Measurements from ENCODE around the gene NKIRAS1. TPM values are rescaled to one million over a fixed set of nuclear protein-coding genes. Genes with fewer than 3 reads are reported as not detected.

The NKIRAS1 gene
- polyA plus RNA-seq, 3 donors = 0.69 to 2.0 (median 1.9) TPM

GRCh38 chr3:23911397-23911796 lies 5.4 kb downstream of the NKIRAS1 start:
- Mint-ChIP-seq H3K4me3 (no peak overlapping the region), H3K4me1 (peaks cover 16% of the 10 kb centered on the region), H3K27ac (no peak overlapping the region), H3K36me3 (peaks cover 6 to 13% of the 10 kb centered on the region in 2 donors), H3K27me3 (ENCODE audit: low read depth in 3 of 3) (peaks cover 7 to 10% (median 10%) of the 10 kb centered on the region in 3 donors), H3K9me3 (no peaks in the 10 kb centered on the region)
- H4K20me1 ChIP-seq (ENCODE audit: insufficient read depth, low read length) = no peaks in the 10 kb centered on the region
- no peak overlapping the region for H3K9ac ChIP-seq (ENCODE audit: insufficient read depth, low read length, poor library complexity, severe bottlenecking)
- no peaks in the 10 kb centered on the region for H3K27me3 ChIP-seq (ENCODE audit: control insufficient read depth in 2 of 2, insufficient read depth in 2 of 2, low read length in 2 of 2)
- DNase-seq = no peak
- intact Hi-C loops (cut with micrococcal nuclease) = loop anchor here in 1 of 2 donors (10.0 kb wide), 1 partner anchor 53 kb away; no protein-coding TSS in a partner anchor
- TF ChIP-seq, protein P1, sequence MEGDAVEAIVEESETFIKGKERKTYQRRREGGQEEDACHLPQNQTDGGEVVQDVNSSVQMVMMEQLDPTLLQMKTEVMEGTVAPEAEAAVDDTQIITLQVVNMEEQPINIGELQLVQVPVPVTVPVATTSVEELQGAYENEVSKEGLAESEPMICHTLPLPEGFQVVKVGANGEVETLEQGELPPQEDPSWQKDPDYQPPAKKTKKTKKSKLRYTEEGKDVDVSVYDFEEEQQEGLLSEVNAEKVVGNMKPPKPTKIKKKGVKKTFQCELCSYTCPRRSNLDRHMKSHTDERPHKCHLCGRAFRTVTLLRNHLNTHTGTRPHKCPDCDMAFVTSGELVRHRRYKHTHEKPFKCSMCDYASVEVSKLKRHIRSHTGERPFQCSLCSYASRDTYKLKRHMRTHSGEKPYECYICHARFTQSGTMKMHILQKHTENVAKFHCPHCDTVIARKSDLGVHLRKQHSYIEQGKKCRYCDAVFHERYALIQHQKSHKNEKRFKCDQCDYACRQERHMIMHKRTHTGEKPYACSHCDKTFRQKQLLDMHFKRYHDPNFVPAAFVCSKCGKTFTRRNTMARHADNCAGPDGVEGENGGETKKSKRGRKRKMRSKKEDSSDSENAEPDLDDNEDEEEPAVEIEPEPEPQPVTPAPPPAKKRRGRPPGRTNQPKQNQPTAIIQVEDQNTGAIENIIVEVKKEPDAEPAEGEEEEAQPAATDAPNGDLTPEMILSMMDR (IDR thresholded peaks at IDR 0.05) = no peak
- peaks cover 13 to 14% of the 10 kb centered on the region in 2 donors for H3K4me1 ChIP-seq (ENCODE audit: control insufficient read depth in 1 of 2, insufficient read depth in 2 of 2, low read length in 2 of 2)
- H3K4me3 ChIP-seq (replicated peaks in 1 of 3; ENCODE audit: low read depth in 2 of 3, low read length in 3 of 3) = no peak overlapping the region
- H3K27ac ChIP-seq (ENCODE audit: low read depth in 1 of 2, low read length in 2 of 2) = no peak overlapping the region
- no peaks in the 10 kb centered on the region for H3K9me3 ChIP-seq (replicated peaks in 1 of 2; ENCODE audit: control insufficient read depth in 1 of 2, insufficient read depth in 1 of 2, low read length in 2 of 2)
- H3K4me2 ChIP-seq (replicated peaks; ENCODE audit: extremely low read depth, low read length, poor library complexity, severe bottlenecking) = no peak overlapping the region
- no peaks in the 10 kb centered on the region for H3K79me2 ChIP-seq (ENCODE audit: insufficient read depth, low read length)
- WGBS (ENCODE audit: insufficient coverage) = 100% methylated on average over 2 of the region's 2 CpGs
- no peak overlapping the region for H2AFZ ChIP-seq (ENCODE audit: insufficient read depth, low read depth, low read length, poor library complexity, severe bottlenecking)
- H3K36me3 ChIP-seq (replicated peaks in 1 of 2; ENCODE audit: control insufficient read depth in 1 of 2, insufficient read depth in 2 of 2, low read length in 2 of 2) = no peaks in the 10 kb centered on the region

DNA sequence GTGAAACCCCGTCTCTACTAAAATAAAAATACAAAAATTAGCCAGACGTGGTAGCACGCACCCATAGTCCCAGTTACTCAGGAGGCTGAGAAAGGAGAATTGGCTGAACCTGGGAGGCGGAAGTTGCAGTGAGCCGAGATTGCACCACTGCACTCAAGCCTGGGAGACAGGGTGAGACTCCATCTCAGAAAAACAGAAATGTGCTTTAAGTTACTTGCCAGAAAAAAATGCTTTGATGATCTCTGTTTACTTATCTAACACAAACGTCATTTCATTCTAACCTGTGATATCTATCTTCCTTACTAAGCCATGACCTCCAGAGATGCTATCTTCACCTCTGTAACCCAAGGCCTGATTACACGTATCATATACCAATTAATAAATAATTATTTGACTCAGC lies 7.4 kb downstream of the NKIRAS1 start:
- Histone ChIP-seq H3K36me3 (replicated peaks in 1 of 2; ENCODE audit: control insufficient read depth in 1 of 2, insufficient read depth in 2 of 2, low read length in 2 of 2) (no peaks in the 10 kb centered on the region), H4K20me1 (ENCODE audit: insufficient read depth, low read length) (no peaks in the 10 kb centered on the region), H3K4me2 (replicated peaks; ENCODE audit: extremely low read depth, low read length, poor library complexity, severe bottlenecking) (no peak overlapping the region), H3K4me1 (ENCODE audit: control insufficient read depth in 1 of 2, insufficient read depth in 2 of 2, low read length in 2 of 2) (no peaks in the 10 kb centered on the region), H3K27ac (ENCODE audit: low read depth in 1 of 2, low read length in 2 of 2) (no peak overlapping the region), H3K79me2 (ENCODE audit: insufficient read depth, low read length) (no peaks in the 10 kb centered on the region), H3K9ac (ENCODE audit: insufficient read depth, low read length, poor library complexity, severe bottlenecking) (no peak overlapping the region), H3K9me3 (replicated peaks in 1 of 2; ENCODE audit: control insufficient read depth in 1 of 2, insufficient read depth in 1 of 2, low read length in 2 of 2) (no peaks in the 10 kb centered on the region), H3K4me3 (replicated peaks in 1 of 3; ENCODE audit: low read depth in 2 of 3, low read length in 3 of 3) (no peak overlapping the region), H3K27me3 (ENCODE audit: control insufficient read depth in 2 of 2, insufficient read depth in 2 of 2, low read length in 2 of 2) (no peaks in the 10 kb centered on the region), H2AFZ (ENCODE audit: insufficient read depth, low read depth, low read length, poor library complexity, severe bottlenecking) (no peak overlapping the region)
- TF ChIP-seq, protein P1 (IDR thresholded peaks at IDR 0.05) = no peak
- no peak overlapping the region for H3K27ac Mint-ChIP-seq
- H3K9me3 Mint-ChIP-seq = no peaks in the 10 kb centered on the region
- intact Hi-C loops (cut with micrococcal nuclease) = no loop called here
- no peak overlapping the region for H3K4me3 Mint-ChIP-seq
- 92% methylated on average over 5 of the region's 7 CpGs for WGBS (ENCODE audit: insufficient coverage)
- peaks cover 6 to 13% of the 10 kb centered on the region in 2 donors for H3K36me3 Mint-ChIP-seq
- H3K27me3 Mint-ChIP-seq (ENCODE audit: low read depth in 3 of 3) = no peaks in the 10 kb centered on the region
- DNase-seq = no peak
- H3K4me1 Mint-ChIP-seq = no peaks in the 10 kb centered on the region

Data from CD14-positive monocyte (primary cell).